Measurements from ENCODE around the gene OR2G2. TPM values are rescaled to one million over a fixed set of nuclear protein-coding genes. Genes with fewer than 3 reads are reported as not detected.

Gene OR2G2
- total RNA-seq, 1 donor from 2014 or later: not detected

- Histone ChIP-seq H3K4me3 (no peak within 1 kb of the TSS), H3K27ac (no peak within 1 kb of the TSS), H3K9me3 (no peaks in the 10 kb centered on the region), H3K36me3 (no peaks in the 10 kb centered on the region), H3K27me3 (ENCODE audit: low read depth) (no peaks in the 10 kb centered on the region), H3K4me1 (no peaks in the 10 kb centered on the region)
- intact Hi-C loops (cut with DNase I): no loop called here
- TF ChIP-seq, protein P1, sequence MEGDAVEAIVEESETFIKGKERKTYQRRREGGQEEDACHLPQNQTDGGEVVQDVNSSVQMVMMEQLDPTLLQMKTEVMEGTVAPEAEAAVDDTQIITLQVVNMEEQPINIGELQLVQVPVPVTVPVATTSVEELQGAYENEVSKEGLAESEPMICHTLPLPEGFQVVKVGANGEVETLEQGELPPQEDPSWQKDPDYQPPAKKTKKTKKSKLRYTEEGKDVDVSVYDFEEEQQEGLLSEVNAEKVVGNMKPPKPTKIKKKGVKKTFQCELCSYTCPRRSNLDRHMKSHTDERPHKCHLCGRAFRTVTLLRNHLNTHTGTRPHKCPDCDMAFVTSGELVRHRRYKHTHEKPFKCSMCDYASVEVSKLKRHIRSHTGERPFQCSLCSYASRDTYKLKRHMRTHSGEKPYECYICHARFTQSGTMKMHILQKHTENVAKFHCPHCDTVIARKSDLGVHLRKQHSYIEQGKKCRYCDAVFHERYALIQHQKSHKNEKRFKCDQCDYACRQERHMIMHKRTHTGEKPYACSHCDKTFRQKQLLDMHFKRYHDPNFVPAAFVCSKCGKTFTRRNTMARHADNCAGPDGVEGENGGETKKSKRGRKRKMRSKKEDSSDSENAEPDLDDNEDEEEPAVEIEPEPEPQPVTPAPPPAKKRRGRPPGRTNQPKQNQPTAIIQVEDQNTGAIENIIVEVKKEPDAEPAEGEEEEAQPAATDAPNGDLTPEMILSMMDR (IDR thresholded peaks at IDR 0.05): no peak
- DNase-seq (no peak), ATAC-seq (no peak)
Measured at GRCh38 chr1:247548769-247549182, 39.4 kb upstream of the OR2G2 start, which contains the start of gene GCSAML. Gene GCSAML, plus strand, starts transcription at chr1:247549134. Its CDS starts 58 bp downstream, at chr1:247549192.

GRCh38 chr1:247551721-247552120 is 36.4 kb upstream of the OR2G2 start:
- DNase-seq (no peak), ATAC-seq (no peak)
- intact Hi-C loops (cut with DNase I): no loop called here
- TF ChIP-seq, protein P1 (IDR thresholded peaks at IDR 0.05): no peak
- Histone ChIP-seq H3K27me3 (ENCODE audit: low read depth) (no peaks in the 10 kb centered on the region), H3K9me3 (no peaks in the 10 kb centered on the region), H3K4me3 (no peak overlapping the region), H3K36me3 (no peaks in the 10 kb centered on the region), H3K27ac (no peak overlapping the region), H3K4me1 (no peaks in the 10 kb centered on the region)

DNA sequence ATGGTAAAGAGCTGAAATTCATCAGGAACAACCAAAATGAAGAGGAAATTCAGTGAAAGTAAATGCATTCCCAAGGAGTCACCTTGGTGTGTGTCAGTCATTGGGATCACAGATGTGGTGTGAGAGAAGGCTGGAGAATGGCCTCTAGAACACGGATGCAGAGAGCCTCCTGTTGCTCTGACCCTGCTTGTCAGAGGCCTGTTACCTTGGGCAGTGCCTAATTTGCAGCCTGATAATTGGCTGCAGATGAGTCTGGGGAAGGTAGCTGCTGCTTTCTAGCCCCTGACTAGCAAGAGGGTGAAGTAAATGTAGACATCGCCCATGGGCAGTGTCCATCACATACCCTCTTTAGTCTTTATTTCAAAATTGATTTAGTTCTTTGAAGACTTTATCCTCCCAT is 35.9 kb upstream of the OR2G2 start:
- ATAC-seq: no peak
- H3K36me3 ChIP-seq: no peaks in the 10 kb centered on the region
- TF ChIP-seq, protein P1 (IDR thresholded peaks at IDR 0.05): no peak

GRCh38 chr1:247557926-247558674 is 30.1 kb upstream of the OR2G2 start:
- H3K36me3 ChIP-seq: no peaks in the 10 kb centered on the region
- H3K9me3 ChIP-seq: no peaks in the 10 kb centered on the region
- no peak overlapping the region for H3K4me3 ChIP-seq
- DNase-seq (no peak), ATAC-seq (no peak)
- TF ChIP-seq, protein P1 (IDR thresholded peaks at IDR 0.05): no peak
- H3K27ac ChIP-seq: no peak overlapping the region
- intact Hi-C loops (cut with DNase I): no loop called here
- H3K4me1 ChIP-seq: no peaks in the 10 kb centered on the region
- no peaks in the 10 kb centered on the region for H3K27me3 ChIP-seq (ENCODE audit: low read depth)

More for the DNA sequence above, 35.9 kb upstream of the OR2G2 start:
- H3K9me3 ChIP-seq: no peaks in the 10 kb centered on the region
- no peak for DNase-seq
- no peak overlapping the region for H3K4me3 ChIP-seq
- H3K27ac ChIP-seq: no peak overlapping the region
- intact Hi-C loops (cut with DNase I): no loop called here
- no peaks in the 10 kb centered on the region for H3K27me3 ChIP-seq (ENCODE audit: low read depth)
- H3K4me1 ChIP-seq: no peaks in the 10 kb centered on the region

GRCh38 chr1:247561711-247562110 is 26.4 kb upstream of the OR2G2 start:
- no peaks in the 10 kb centered on the region for H3K36me3 ChIP-seq
- TF ChIP-seq, protein P1 (IDR thresholded peaks at IDR 0.05): no peak
- H3K4me3 ChIP-seq: no peak overlapping the region
- ATAC-seq: no peak
- no peak for DNase-seq
- H3K27ac ChIP-seq: no peak overlapping the region
- H3K9me3 ChIP-seq: no peaks in the 10 kb centered on the region
- H3K4me1 ChIP-seq: no peaks in the 10 kb centered on the region
- intact Hi-C loops (cut with DNase I): no loop called here
- H3K27me3 ChIP-seq (ENCODE audit: low read depth): no peaks in the 10 kb centered on the region
